B cell (primary cell): ENCODE measurements around the gene COG5. TPM values are rescaled to one million over a fixed set of nuclear protein-coding genes. Genes with fewer than 3 reads are reported as not detected.

Experiments used
- ATAC-seq: fragments of 200-7000 bp; cut with Tn5 transposase; one replicate; pipeline ENCODE4 v1.10.0; 2021; ENCODE audit warnings: low read depth, mild to moderate bottlenecking, moderate number of reproducible peaks, moderate library complexity
- CTCF ChIA-PET: fragments of 350-600 bp; sonication (Branson Sonifier 250); formaldehyde crosslinking; loops from one replicate; lab custom pipeline; 2021; ENCODE audit warnings: antibody characterized with exemption, inconsistent platforms; lab: Charles Lee
- POLR2A ChIA-PET: fragments of 350-600 bp; sonication (Branson Sonifier 250); formaldehyde crosslinking; loops from one replicate; lab custom pipeline; 2021; ENCODE audit warnings: antibody characterized with exemption; lab: Charles Lee
- DNase-seq: peaks from one replicate; pipeline ENCODE4 v3.0.0; 2013
- H2AFZ ChIP-seq: 2 replicates; pipeline ENCODE4 v1.6.1; 2012; ENCODE audit warnings: mild to moderate bottlenecking, low read depth, low read length; ENCODE audit not compliant: insufficient read depth, poor library complexity, severe bottlenecking
- H3K27ac ChIP-seq, 2 donors: 1 replicate in 1 of 2; 2 replicates in 1 of 2; pipeline ENCODE4 v1.5.1; 2012 to 2013; ENCODE audit warnings: low read length in 2 of 2, mild to moderate bottlenecking in 2 of 2, moderate library complexity in 1 of 2
- H3K27me3 ChIP-seq, 4 experiments: fragments of 200-600 bp in 1 of 4; sonication (generic) in 1 of 4; replicated peaks in 1 of 4; 1 replicate in 2 of 4; 2 replicates in 2 of 4; pipeline versions ENCODE4 v1.6.1 to v1.7.0; 2013 to 2016; ENCODE audit warnings: low read length in 3 of 4, mild to moderate bottlenecking in 2 of 4, mixed read lengths in 1 of 4, moderate library complexity in 1 of 4; ENCODE audit not compliant: insufficient read depth in 4 of 4, control insufficient read depth in 3 of 4; ENCODE audit errors: control extremely low read depth in 1 of 4
- H3K36me3 ChIP-seq, 2 experiments: replicated peaks in 1 of 2; 1 replicate in 1 of 2; 2 replicates in 1 of 2; pipeline versions ENCODE4 v1.6.1 to v1.7.1; 2013; ENCODE audit warnings: low read length in 1 of 2; ENCODE audit not compliant: insufficient read depth in 2 of 2, control insufficient read depth in 1 of 2; ENCODE audit errors: control extremely low read depth in 1 of 2, extremely low read depth in 1 of 2
- H3K4me1 ChIP-seq, 2 donors: fragments of 200-600 bp in 1 of 2; sonication (generic) in 1 of 2; 1 replicate in 1 of 2; 2 replicates in 1 of 2; pipeline versions ENCODE4 v1.5.1 to v1.6.1; 2013 to 2017; ENCODE audit warnings: low read length in 2 of 2; ENCODE audit not compliant: control insufficient read depth in 2 of 2, insufficient read depth in 2 of 2
- H3K4me2 ChIP-seq: replicated peaks from 2 replicates; pipeline ENCODE3; 2012; ENCODE audit warnings: mild to moderate bottlenecking, low read depth, low read length; ENCODE audit not compliant: poor library complexity, severe bottlenecking
- H3K4me3 ChIP-seq, 5 experiments: fragments of 200-600 bp in 1 of 5; sonication (generic) in 1 of 5; 1 replicate in 3 of 5; 2 replicates in 2 of 5; pipeline versions ENCODE4 v1.5.1 to v1.7.0; 2011 to 2016; ENCODE audit warnings: low read length in 4 of 5, mild to moderate bottlenecking in 4 of 5, low read depth in 2 of 5, control low read depth in 1 of 5, moderate library complexity in 1 of 5; ENCODE audit not compliant: insufficient read depth in 1 of 5; ENCODE audit errors: control extremely low read depth in 1 of 5, extremely low read depth in 1 of 5
- H3K79me2 ChIP-seq: fragments of 200-600 bp; sonication (generic); one replicate; pipeline ENCODE4 v1.6.0; 2016; ENCODE audit warnings: low read length; ENCODE audit not compliant: control insufficient read depth, insufficient read depth
- H3K9ac ChIP-seq: fragments of 200-600 bp; sonication (generic); 2 replicates; pipeline ENCODE4 v1.6.1; 2017; ENCODE audit warnings: mild to moderate bottlenecking, low read length, moderate library complexity
- H3K9me3 ChIP-seq, 3 donors: one replicate each; pipeline versions ENCODE4 v1.6.1 to v1.7.1; 2013; ENCODE audit warnings: low read length in 2 of 3; ENCODE audit not compliant: control insufficient read depth in 2 of 3, insufficient read depth in 1 of 3; ENCODE audit errors: control extremely low read depth in 1 of 3
- H4K20me1 ChIP-seq: 2 replicates; pipeline ENCODE4 v1.6.0; 2012; ENCODE audit warnings: mild to moderate bottlenecking, low read length; ENCODE audit not compliant: insufficient read depth, control insufficient read depth, poor library complexity, severe bottlenecking
- H3K27ac Mint-ChIP-seq: one replicate; pipeline ENCODE4 v1.8.0; 2021; ENCODE audit warnings: mixed read lengths
- H3K27me3 Mint-ChIP-seq: one replicate; pipeline ENCODE4 v1.8.0; 2021; ENCODE audit warnings: mixed read lengths
- H3K4me1 Mint-ChIP-seq: one replicate; pipeline ENCODE4 v1.8.0; 2021; ENCODE audit warnings: mixed read lengths
- H3K4me3 Mint-ChIP-seq: one replicate; pipeline ENCODE4 v1.8.0; 2021; ENCODE audit warnings: mixed read lengths
- H3K9me3 Mint-ChIP-seq: one replicate; pipeline ENCODE4 v1.8.0; 2022; ENCODE audit warnings: mixed read lengths; ENCODE audit not compliant: insufficient read depth
- CTCF ChIP-seq: fragments of 200-600 bp; IDR thresholded peaks from one replicate; pipeline ENCODE4 v1.8.0; 2022; ENCODE audit warnings: antibody characterized with exemption, mild to moderate bottlenecking
- EZH2 ChIP-seq: IDR thresholded peaks from 2 replicates; pipeline ENCODE4 v1.6.1; 2012; ENCODE audit warnings: borderline replicate concordance, low read depth, mild to moderate bottlenecking, moderate library complexity, low read length; ENCODE audit not compliant: insufficient read depth, poor library complexity, severe bottlenecking
- WGBS: methylation state at CpG from one replicate; pipeline ENCODE4 v1.1.5; 2013; ENCODE audit warnings: missing lambda C conversion rate; ENCODE audit not compliant: insufficient coverage; 5-methylcytosine and 5-hydroxymethylcytosine counted together
- intact Hi-C: fragments of 100-400 bp; cut with micrococcal nuclease; formaldehyde crosslinking; loops from one replicate; pipeline ENCODE4 v1.10.0; 2022
- polyA plus RNA-seq: library from polyadenylated mRNA; depleted of rRNA; stranded (reverse); fragments of >200 nt; gene quantifications from 2 replicates; pipeline ENCODE4 v1.2.3, GENCODE V29; 2012
- total RNA-seq, 2 donors: library from RNA; stranded (reverse); fragments of 120-200 nt in 1 of 2; gene quantifications; 1 replicate in 1 of 2; 2 replicates in 1 of 2; pipeline versions ENCODE4 v1.2.3 to v1.2.4, GENCODE V29; 2013 to 2022

COG5 gene
- total and polyA plus RNA-seq, 2 donors (not counting 1 experiment from before 2014, with no cell fraction given), result 7.0 to 73.0 TPM

DNA sequence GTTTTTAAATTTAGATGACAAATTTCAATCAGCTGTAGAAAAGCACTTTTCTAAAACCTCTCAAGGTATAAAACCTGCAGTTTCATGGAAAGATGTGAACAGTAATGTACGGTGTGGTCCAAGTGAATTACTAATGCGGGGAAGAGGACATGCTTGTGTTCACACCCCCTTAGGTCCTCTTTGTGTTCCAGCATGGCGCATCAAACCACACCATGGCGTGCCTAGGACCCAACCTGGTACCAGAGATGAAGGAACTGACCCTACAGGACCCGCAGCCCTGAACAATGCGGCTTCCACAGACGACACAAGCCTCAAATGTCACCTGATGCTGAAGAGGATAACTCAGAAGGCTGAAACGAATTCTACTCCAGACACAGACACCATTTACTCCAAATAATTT, 175.1 kb downstream of the COG5 start:
- peaks cover 12% of the 10 kb centered on the region for H3K4me1 Mint-ChIP-seq
- Histone ChIP-seq H3K36me3 (no peaks in the 10 kb centered on the region), H3K9ac (no peak overlapping the region), H3K79me2 (no peaks in the 10 kb centered on the region), H4K20me1 (no peaks in the 10 kb centered on the region), H3K4me2 (no peak overlapping the region), H3K27me3 (no peaks in the 10 kb centered on the region), H3K9me3 (no peaks in the 10 kb centered on the region), H3K27ac (no peak overlapping the region), H3K4me3 (no peak overlapping the region), H3K4me1 (peaks cover 0 to 7% of the 10 kb centered on the region in 2 donors), H2AFZ (no peak overlapping the region)
- CTCF ChIA-PET, result interaction anchor here (0.6 kb wide), 1 partner anchor 287 kb away, joined by 3 read pairs; no protein-coding TSS in a partner anchor
- H3K4me3 Mint-ChIP-seq, result no peak overlapping the region
- TF ChIP-seq EZH2 (no peak), CTCF (no peak)
- ATAC-seq (no peak), DNase-seq (no peak)
- no peaks in the 10 kb centered on the region for H3K9me3 Mint-ChIP-seq
- H3K27ac Mint-ChIP-seq, result no peak overlapping the region
- H3K27me3 Mint-ChIP-seq, result no peaks in the 10 kb centered on the region
- POLR2A ChIA-PET, result no interaction called here
- 97% methylated on average over 7 of the region's 8 CpGs for WGBS
- intact Hi-C loops, result no loop called here

DNA sequence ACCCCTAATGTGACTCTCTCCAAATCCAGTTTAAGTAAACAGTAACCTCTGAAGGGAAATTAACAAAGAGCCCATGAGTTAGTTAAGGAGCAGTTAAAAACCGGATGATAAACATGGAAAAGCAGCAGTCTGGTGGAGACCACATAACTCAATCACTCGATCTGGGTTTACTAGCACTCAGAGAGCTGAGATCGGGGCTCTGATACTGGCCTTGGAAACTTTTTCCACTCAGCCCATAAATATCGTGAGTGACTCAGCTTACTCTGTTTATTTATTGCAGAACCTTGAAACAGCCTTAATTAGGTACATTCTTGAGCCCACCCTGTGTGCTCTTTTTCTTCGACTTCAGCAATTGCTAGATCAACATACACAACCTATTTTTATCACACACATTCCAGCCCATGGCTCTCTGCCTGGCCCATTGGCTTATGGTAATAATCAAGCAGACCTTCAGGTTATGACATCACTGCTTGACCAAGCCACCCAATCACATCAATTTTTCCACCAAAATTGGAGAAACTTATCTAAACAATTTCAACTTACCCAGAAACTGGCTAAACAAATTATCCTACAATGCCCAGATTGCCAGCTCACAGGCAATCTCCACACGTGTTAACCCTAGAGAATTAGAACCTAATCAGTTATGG, 176.0 kb downstream of the COG5 start:
- Histone ChIP-seq H3K27me3 (no peaks in the 10 kb centered on the region), H3K4me2 (no peak overlapping the region), H3K4me1 (peaks cover 0 to 7% of the 10 kb centered on the region in 2 donors), H3K9me3 (no peaks in the 10 kb centered on the region), H2AFZ (no peak overlapping the region), H3K9ac (no peak overlapping the region), H3K4me3 (no peak overlapping the region), H3K36me3 (no peaks in the 10 kb centered on the region), H3K79me2 (no peaks in the 10 kb centered on the region), H4K20me1 (no peaks in the 10 kb centered on the region), H3K27ac (no peak overlapping the region)
- POLR2A ChIA-PET, result no interaction called here
- H3K27ac Mint-ChIP-seq, result no peak overlapping the region
- no peaks in the 10 kb centered on the region for H3K9me3 Mint-ChIP-seq
- ATAC-seq (no peak), DNase-seq (no peak)
- 63% methylated on average over 6 of the region's 6 CpGs for WGBS
- H3K4me1 Mint-ChIP-seq, result peaks cover 12% of the 10 kb centered on the region
- CTCF ChIA-PET, result interaction anchor here (0.6 to 0.7 kb wide), 2 partner anchors 136 to 288 kb away, joined by 3 read pairs; no protein-coding TSS in a partner anchor
- H3K27me3 Mint-ChIP-seq, result no peaks in the 10 kb centered on the region
- intact Hi-C loops, result no loop called here
- no peak for TF ChIP-seq CTCF
- TF ChIP-seq EZH2, result no peak
- H3K4me3 Mint-ChIP-seq, result no peak overlapping the region
